Hepatocyte (in vitro differentiated cells): ENCODE measurements around the gene SLC12A6.
"Not testable (repeated sequence)": the region's sequence is repeated elsewhere in the genome, so short reads cannot be mapped to it uniquely, and the experiment has no call there.

Source experiments
- EZH2 ChIP-seq: fragments of 200-600 bp; sonication (generic); IDR thresholded peaks from 2 replicates; pipeline ENCODE4 v1.6.1; 2016; ENCODE audit warnings: antibody characterized with exemption, mild to moderate bottlenecking, borderline replicate concordance
- TF ChIP-seq, protein P1 (sequence below): fragments of 200-600 bp; sonication (generic); IDR thresholded peaks from 2 replicates; pipeline ENCODE4 v1.5.1; 2016; ENCODE audit warnings: antibody characterized with exemption, mild to moderate bottlenecking; ENCODE audit not compliant: poor library complexity

DNA sequence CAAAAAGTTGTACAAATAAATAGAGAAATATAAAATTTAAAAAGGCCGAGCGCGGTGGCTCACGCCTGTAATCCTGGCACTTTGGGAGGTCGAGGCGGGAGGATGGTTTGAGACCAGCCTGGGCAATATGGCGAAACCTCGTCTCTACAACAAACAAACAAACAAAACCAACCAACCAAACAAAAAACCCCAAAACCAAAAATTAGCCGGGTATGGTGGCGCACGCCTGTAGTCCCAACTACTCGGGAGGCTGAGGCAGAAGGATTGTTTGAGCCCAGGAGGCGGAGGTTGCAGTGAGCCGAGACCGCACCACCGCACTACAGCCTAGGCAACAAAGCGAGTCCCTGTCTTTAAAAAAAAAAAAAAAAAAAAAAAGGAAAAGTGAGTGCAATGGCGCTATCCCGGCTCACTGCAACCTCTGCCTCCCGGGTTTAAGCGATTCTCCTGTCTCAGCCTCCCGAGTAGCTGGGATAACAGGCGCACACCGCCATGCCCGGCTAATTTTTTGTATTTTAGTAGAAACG lies 4.7 kb upstream of the SLC12A6 start:
- TF ChIP-seq, protein P1, sequence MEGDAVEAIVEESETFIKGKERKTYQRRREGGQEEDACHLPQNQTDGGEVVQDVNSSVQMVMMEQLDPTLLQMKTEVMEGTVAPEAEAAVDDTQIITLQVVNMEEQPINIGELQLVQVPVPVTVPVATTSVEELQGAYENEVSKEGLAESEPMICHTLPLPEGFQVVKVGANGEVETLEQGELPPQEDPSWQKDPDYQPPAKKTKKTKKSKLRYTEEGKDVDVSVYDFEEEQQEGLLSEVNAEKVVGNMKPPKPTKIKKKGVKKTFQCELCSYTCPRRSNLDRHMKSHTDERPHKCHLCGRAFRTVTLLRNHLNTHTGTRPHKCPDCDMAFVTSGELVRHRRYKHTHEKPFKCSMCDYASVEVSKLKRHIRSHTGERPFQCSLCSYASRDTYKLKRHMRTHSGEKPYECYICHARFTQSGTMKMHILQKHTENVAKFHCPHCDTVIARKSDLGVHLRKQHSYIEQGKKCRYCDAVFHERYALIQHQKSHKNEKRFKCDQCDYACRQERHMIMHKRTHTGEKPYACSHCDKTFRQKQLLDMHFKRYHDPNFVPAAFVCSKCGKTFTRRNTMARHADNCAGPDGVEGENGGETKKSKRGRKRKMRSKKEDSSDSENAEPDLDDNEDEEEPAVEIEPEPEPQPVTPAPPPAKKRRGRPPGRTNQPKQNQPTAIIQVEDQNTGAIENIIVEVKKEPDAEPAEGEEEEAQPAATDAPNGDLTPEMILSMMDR, result not testable (repeated sequence)
- not testable (repeated sequence) for TF ChIP-seq EZH2
